Fibroblast of lung (primary cell): ENCODE measurements around the gene EDEM1. TPM values are rescaled to one million over a fixed set of nuclear protein-coding genes. Genes with fewer than 3 reads are reported as not detected.
A peak's percentile ranks its signal among the peaks of the same experiment; 100 is the strongest.

Experiments used
- DNase-seq, 2 donors: peaks; one replicate each; pipeline versions ENCODE4 v3.0.0 to v3.0.0-alpha.2; 2010; ENCODE audit warnings: low read depth in 2 of 2
- H2AFZ ChIP-seq: 2 replicates; pipeline ENCODE4 v1.5.1; 2012; ENCODE audit warnings: low read length, control low read depth, inconsistent platforms
- H3K27ac ChIP-seq: 2 replicates; pipeline ENCODE4 v1.5.1; 2011; ENCODE audit warnings: low read length, control low read depth; ENCODE audit not compliant: insufficient read depth
- H3K27me3 ChIP-seq: 2 replicates; pipeline ENCODE4 v1.5.1; 2011; ENCODE audit warnings: mild to moderate bottlenecking, low read length; ENCODE audit not compliant: control insufficient read depth, insufficient read depth
- H3K36me3 ChIP-seq: 2 replicates; pipeline ENCODE4 v1.5.1; 2011; ENCODE audit warnings: low read length; ENCODE audit not compliant: control insufficient read depth, insufficient read depth
- H3K4me1 ChIP-seq: 2 replicates; pipeline ENCODE4 v1.5.1; 2011; ENCODE audit warnings: low read length; ENCODE audit not compliant: control insufficient read depth, insufficient read depth; ENCODE audit errors: extremely low read depth
- H3K4me2 ChIP-seq: 2 replicates; pipeline ENCODE4 v1.5.1; 2011; ENCODE audit warnings: low read length, control low read depth; ENCODE audit not compliant: insufficient read depth; ENCODE audit errors: extremely low read depth
- H3K4me3 ChIP-seq, 4 experiments: fragments of 200-600 bp in 1 of 4; sonication (generic) in 1 of 4; replicated peaks in 1 of 4; 2 replicates each; pipeline ENCODE4 v1.5.1; 2011 to 2016; ENCODE audit warnings: low read length in 4 of 4, low read depth in 3 of 4, mild to moderate bottlenecking in 3 of 4, control low read depth in 2 of 4, inconsistent platforms in 1 of 4, mixed read lengths in 1 of 4; ENCODE audit not compliant: insufficient read depth in 1 of 4; ENCODE audit errors: control extremely low read depth in 1 of 4
- H3K79me2 ChIP-seq: 2 replicates; pipeline ENCODE4 v1.5.1; 2012; ENCODE audit warnings: mild to moderate bottlenecking, low read length, inconsistent platforms; ENCODE audit not compliant: control insufficient read depth, insufficient read depth
- H3K9ac ChIP-seq: 2 replicates; pipeline ENCODE4 v1.5.1; 2011; ENCODE audit warnings: mild to moderate bottlenecking, low read length, control low read depth; ENCODE audit not compliant: insufficient read depth
- H3K9me3 ChIP-seq: 2 replicates; pipeline ENCODE4 v1.5.1; 2012; ENCODE audit warnings: low read depth, low read length; ENCODE audit not compliant: control insufficient read depth, insufficient read depth
- H4K20me1 ChIP-seq: 2 replicates; pipeline ENCODE4 v1.5.1; 2011; ENCODE audit warnings: low read length; ENCODE audit not compliant: control insufficient read depth, insufficient read depth; ENCODE audit errors: extremely low read depth
- CTCF ChIP-seq, 2 donors: IDR thresholded peaks in 1 of 2; conservative IDR thresholded peaks in 1 of 2; 1 replicate in 1 of 2; 2 replicates in 1 of 2; pipeline ENCODE4 v1.5.1; 2011 to 2012; ENCODE audit warnings: low read length in 2 of 2, control low read depth in 1 of 2, inconsistent platforms in 1 of 2, low read depth in 1 of 2, mild to moderate bottlenecking in 1 of 2
- EZH2 ChIP-seq: IDR thresholded peaks from 2 replicates; pipeline ENCODE4 v1.5.1; 2012; ENCODE audit warnings: low read length, control low read depth, mild to moderate bottlenecking; ENCODE audit errors: missing control alignments
- polyA plus RNA-seq, 2 donors: library from polyadenylated mRNA; depleted of rRNA in 1 of 2; stranded (reverse) in 1 of 2; unstranded in 1 of 2; fragments of >200 nt; gene quantifications; 2 replicates each; pipeline ENCODE4 v1.2.1, GENCODE V29; 2011 to 2012; ENCODE audit warnings: missing spikeins in 1 of 2
- total RNA-seq: library from RNA; depleted of rRNA; stranded (reverse); fragments of >200 nt; gene quantifications from 2 replicates; pipeline ENCODE4 v1.2.1, GENCODE V29; 2014

The EDEM1 gene
- total and polyA plus RNA-seq, 2 donors (not counting 1 experiment from before 2014, with no cell fraction given), result 23.6 to 42.4 TPM

GRCh38 chr3:5190147-5190791 is 2.8 kb downstream of the EDEM1 start:
- no peaks in the 10 kb centered on the region for H3K9me3 ChIP-seq
- no peak for DNase-seq
- H3K4me2 ChIP-seq, result peak overlapping the region; percentile 56
- H2AFZ ChIP-seq, result no peak overlapping the region
- no peaks in the 10 kb centered on the region for H4K20me1 ChIP-seq
- H3K4me1 ChIP-seq, result peaks cover 4% of the 10 kb centered on the region
- peak overlapping the region in 2 of 4 experiments; percentile 34 to 90 for H3K4me3 ChIP-seq
- TF ChIP-seq EZH2 (no peak), CTCF (conservative IDR thresholded peaks at IDR 0.05 in 1 of 2, IDR thresholded peaks at IDR 0.05 in 1 of 2; ENCODE audit: low read depth in 1 of 2, low read length in 2 of 2) (no peak)
- H3K79me2 ChIP-seq, result peaks cover 56% of the 10 kb centered on the region
- H3K9ac ChIP-seq, result no peak overlapping the region
- no peaks in the 10 kb centered on the region for H3K27me3 ChIP-seq
- H3K27ac ChIP-seq, result no peak overlapping the region
- no peaks in the 10 kb centered on the region for H3K36me3 ChIP-seq

- Histone ChIP-seq H3K9ac (no peak overlapping the region), H3K27me3 (no peaks in the 10 kb centered on the region), H3K27ac (no peak overlapping the region), H3K4me2 (no peak overlapping the region), H3K4me1 (peaks cover 8% of the 10 kb centered on the region), H3K36me3 (no peaks in the 10 kb centered on the region), H3K4me3 (no peak overlapping the region), H3K9me3 (no peaks in the 10 kb centered on the region), H4K20me1 (no peaks in the 10 kb centered on the region), H3K79me2 (peaks cover 63% of the 10 kb centered on the region), H2AFZ (no peak overlapping the region)
- TF ChIP-seq EZH2, result no peak
- TF ChIP-seq CTCF (conservative IDR thresholded peaks at IDR 0.05 in 1 of 2, IDR thresholded peaks at IDR 0.05 in 1 of 2; ENCODE audit: low read depth in 1 of 2, low read length in 2 of 2), result no peak
- no peak for DNase-seq
Measured at GRCh38 chr3:5191555-5192304, 4.2 kb downstream of the EDEM1 start.

GRCh38 chr3:5192571-5193365 is 5.3 kb downstream of the EDEM1 start:
- Histone ChIP-seq H3K4me1 (peaks cover 15% of the 10 kb centered on the region), H4K20me1 (no peaks in the 10 kb centered on the region), H3K27me3 (no peaks in the 10 kb centered on the region), H3K4me2 (no peak overlapping the region), H2AFZ (no peak overlapping the region), H3K27ac (no peak overlapping the region), H3K4me3 (no peak overlapping the region), H3K9me3 (no peaks in the 10 kb centered on the region), H3K9ac (no peak overlapping the region), H3K79me2 (peaks cover 68% of the 10 kb centered on the region), H3K36me3 (no peaks in the 10 kb centered on the region)
- no peak for DNase-seq
- TF ChIP-seq CTCF (conservative IDR thresholded peaks at IDR 0.05 in 1 of 2, IDR thresholded peaks at IDR 0.05 in 1 of 2; ENCODE audit: low read depth in 1 of 2, low read length in 2 of 2), result no peak
- no peak for TF ChIP-seq EZH2
